NCI-H1694 treated with DMSO at 0.1 percent for 48 hours (cell line): ENCODE results near the gene AGAP6.
"Not testable (repeated sequence)": the region's sequence is repeated elsewhere in the genome, so short reads cannot be mapped to it uniquely, and the experiment has no call there.

Experiments
- DNase-seq: peaks from one replicate; lab custom pipeline; 2025; lab: John Stamatoyannopoulos, UW

AGAP6 gene

GRCh38 chr10:49988376-49988775 lies at the start of gene AGAP6:
Gene AGAP6 (plus strand): TSS chr10:49988406. CDS start chr10:49988716, 310 bp downstream.
- not testable (repeated sequence) for DNase-seq

GRCh38 chr10:49941447-49942338 lies 46.5 kb upstream of the AGAP6 start, which contains the start of the genes PARG and TIMM23B:
Gene PARG (minus strand): TSS chr10:49942027. CDS start chr10:49941725, 302 bp downstream.
Gene TIMM23B (plus strand): TSS chr10:49942053. CDS start chr10:49942195, 142 bp downstream.
- peak; percentile 33 for DNase-seq

- not testable (repeated sequence) for DNase-seq
These were observed 45.9 kb upstream of the AGAP6 start for GRCh38 chr10:49942339-49942705.

GRCh38 chr10:49943607-49944006 lies 44.6 kb upstream of the AGAP6 start:
- not testable (repeated sequence) for DNase-seq

- not testable (repeated sequence) for DNase-seq
These were observed 40.1 kb upstream of the AGAP6 start for GRCh38 chr10:49948142-49948541.

- DNase-seq: not testable (repeated sequence)
These were observed 39.5 kb upstream of the AGAP6 start for GRCh38 chr10:49948737-49949136.

- DNase-seq: not testable (repeated sequence)
These were observed 36.2 kb upstream of the AGAP6 start for GRCh38 chr10:49952006-49952405.

GRCh38 chr10:49953122-49953521 lies 35.1 kb upstream of the AGAP6 start:
- peak; percentile 3 for DNase-seq

- not testable (repeated sequence) for DNase-seq
These were observed 17.8 kb upstream of the AGAP6 start for GRCh38 chr10:49970331-49970857.

GRCh38 chr10:49971466-49971865 lies 16.7 kb upstream of the AGAP6 start:
- not testable (repeated sequence) for DNase-seq

GRCh38 chr10:49972094-49972493 lies 16.1 kb upstream of the AGAP6 start:
- not testable (repeated sequence) for DNase-seq

- not testable (repeated sequence) for DNase-seq
These were observed 10.4 kb upstream of the AGAP6 start for GRCh38 chr10:49977756-49978155.

GRCh38 chr10:49987207-49987606 lies 999 bp upstream of the AGAP6 start:
- DNase-seq: not testable (repeated sequence)

- DNase-seq: not testable (repeated sequence)
These were observed 7.1 kb downstream of the AGAP6 start for GRCh38 chr10:49995321-49995720.

- not testable (repeated sequence) for DNase-seq
These were observed 25.8 kb downstream of the AGAP6 start for GRCh38 chr10:50014024-50014423.

- DNase-seq: not testable (repeated sequence)
These were observed 27.5 kb downstream of the AGAP6 start for GRCh38 chr10:50015596-50016220.

GRCh38 chr10:50016926-50017325 lies 28.7 kb downstream of the AGAP6 start:
- not testable (repeated sequence) for DNase-seq

GRCh38 chr10:50017646-50018045 lies 29.4 kb downstream of the AGAP6 start:
- DNase-seq: not testable (repeated sequence)

- not testable (repeated sequence) for DNase-seq
These were observed 31.1 kb downstream of the AGAP6 start for GRCh38 chr10:50019279-50019678.

- not testable (repeated sequence) for DNase-seq
These were observed 32.3 kb downstream of the AGAP6 start for GRCh38 chr10:50020451-50021024.

GRCh38 chr10:50021646-50022045 lies 33.4 kb downstream of the AGAP6 start:
- no peak for DNase-seq
